Measurements from ENCODE around the gene HDGF. TPM values are rescaled to one million over a fixed set of nuclear protein-coding genes. Genes with fewer than 3 reads are reported as not detected.

The HDGF gene
- total and polyA plus RNA-seq, 2 experiments from 2014 or later, result 106 to 251 TPM

- H3K4me2 ChIP-seq, result no peak overlapping the region
- Mint-ChIP-seq H3K4me1 (no peaks in the 10 kb centered on the region), H3K27me3 (ENCODE audit: insufficient read depth, low read depth, poor library complexity) (peaks cover 4% of the 10 kb centered on the region), H3K27ac (no peak overlapping the region), H3K36me3 (ENCODE audit: low read depth) (peaks cover 88% of the 10 kb centered on the region), H3K9me3 (no peaks in the 10 kb centered on the region), H3K4me3 (no peak overlapping the region)
- H4K20me1 ChIP-seq (replicated peaks; ENCODE audit: insufficient read depth), result peaks cover 32% of the 10 kb centered on the region
- H3K4me3 ChIP-seq, result no peak overlapping the region
- H3F3A ChIP-seq (replicated peaks; ENCODE audit: low read depth), result peaks cover 42% of the 10 kb centered on the region
- TF ChIP-seq ZNF331 (CRISPR knock-in tag; IDR thresholded peaks at IDR 0.05; ENCODE audit: low read depth), result no peak
- no peak for TF ChIP-seq REST (IDR thresholded peaks at IDR 0.05; ENCODE audit: unreplicated experiment)
- no peak for TF ChIP-seq JUNB (IDR thresholded peaks at IDR 0.05; ENCODE audit: unreplicated experiment)
- TF ChIP-seq POLR2AphosphoS5 (IDR thresholded peaks at IDR 0.05; ENCODE audit: low read depth), result no peak
- TF ChIP-seq ZNF114 (CRISPR knock-in tag; IDR thresholded peaks at IDR 0.05), result no peak
- TF ChIP-seq CREB1 (CRISPR knock-in tag; IDR thresholded peaks at IDR 0.05; ENCODE audit: low read depth), result no peak
- TF ChIP-seq CTCF (conservative IDR thresholded peaks at IDR 0.05; ENCODE audit: low read depth in 2 of 2), result no peak
- TF ChIP-seq EZH2 (IDR thresholded peaks at IDR 0.05; ENCODE audit: low read depth, unreplicated experiment), result no peak
- TF ChIP-seq ETS1 (IDR thresholded peaks at IDR 0.05), result no peak
- TF ChIP-seq NANOG (IDR thresholded peaks at IDR 0.05; ENCODE audit: borderline replicate concordance), result no peak
- TF ChIP-seq STAT1 (IDR thresholded peaks at IDR 0.05; ENCODE audit: unreplicated experiment), result no peak
- no peak for TF ChIP-seq EZH2phosphoT487 (IDR thresholded peaks at IDR 0.05; ENCODE audit: unreplicated experiment)
- TF ChIP-seq ZNF462 (CRISPR knock-in tag; IDR thresholded peaks at IDR 0.05), result no peak
- no peaks in the 10 kb centered on the region for H3K9me2 ChIP-seq (ENCODE audit: insufficient read depth)
- H3K36me3 ChIP-seq (ENCODE audit: insufficient read depth), result peaks cover 60% of the 10 kb centered on the region
- no peaks in the 10 kb centered on the region; the same call in 1 of the 2 replicates for H3K79me2 ChIP-seq (replicated peaks; ENCODE audit: insufficient read depth)
- no peak for ATAC-seq
- DNase-seq (ENCODE audit: low spot score), result no peak
- no peak overlapping the region for H3K27ac ChIP-seq (ENCODE audit: low read depth)
- H3K4me1 ChIP-seq (ENCODE audit: insufficient read depth), result no peaks in the 10 kb centered on the region
- H3K27me3 ChIP-seq (ENCODE audit: insufficient read depth), result no peaks in the 10 kb centered on the region
- no peak overlapping the region for H2AFZ ChIP-seq
Measured at GRCh38 chr1:156795787-156796186, 44.3 kb upstream of the HDGF start.

Data from GM23338 (cell line).